GM12801 (cell line): ENCODE data around the gene RIPK4.

ENCODE experiments used
- TF ChIP-seq, protein P1 (sequence below): IDR thresholded peaks from one replicate; pipeline ENCODE4 v1.5.1; 2011; ENCODE audit warnings: control low read depth; ENCODE audit not compliant: insufficient read length; ENCODE audit errors: extremely low read depth

RIPK4 gene

GRCh38 chr21:41709166-41709565, 57.7 kb downstream of the RIPK4 start:
- TF ChIP-seq, protein P1, sequence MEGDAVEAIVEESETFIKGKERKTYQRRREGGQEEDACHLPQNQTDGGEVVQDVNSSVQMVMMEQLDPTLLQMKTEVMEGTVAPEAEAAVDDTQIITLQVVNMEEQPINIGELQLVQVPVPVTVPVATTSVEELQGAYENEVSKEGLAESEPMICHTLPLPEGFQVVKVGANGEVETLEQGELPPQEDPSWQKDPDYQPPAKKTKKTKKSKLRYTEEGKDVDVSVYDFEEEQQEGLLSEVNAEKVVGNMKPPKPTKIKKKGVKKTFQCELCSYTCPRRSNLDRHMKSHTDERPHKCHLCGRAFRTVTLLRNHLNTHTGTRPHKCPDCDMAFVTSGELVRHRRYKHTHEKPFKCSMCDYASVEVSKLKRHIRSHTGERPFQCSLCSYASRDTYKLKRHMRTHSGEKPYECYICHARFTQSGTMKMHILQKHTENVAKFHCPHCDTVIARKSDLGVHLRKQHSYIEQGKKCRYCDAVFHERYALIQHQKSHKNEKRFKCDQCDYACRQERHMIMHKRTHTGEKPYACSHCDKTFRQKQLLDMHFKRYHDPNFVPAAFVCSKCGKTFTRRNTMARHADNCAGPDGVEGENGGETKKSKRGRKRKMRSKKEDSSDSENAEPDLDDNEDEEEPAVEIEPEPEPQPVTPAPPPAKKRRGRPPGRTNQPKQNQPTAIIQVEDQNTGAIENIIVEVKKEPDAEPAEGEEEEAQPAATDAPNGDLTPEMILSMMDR, result no peak

DNA sequence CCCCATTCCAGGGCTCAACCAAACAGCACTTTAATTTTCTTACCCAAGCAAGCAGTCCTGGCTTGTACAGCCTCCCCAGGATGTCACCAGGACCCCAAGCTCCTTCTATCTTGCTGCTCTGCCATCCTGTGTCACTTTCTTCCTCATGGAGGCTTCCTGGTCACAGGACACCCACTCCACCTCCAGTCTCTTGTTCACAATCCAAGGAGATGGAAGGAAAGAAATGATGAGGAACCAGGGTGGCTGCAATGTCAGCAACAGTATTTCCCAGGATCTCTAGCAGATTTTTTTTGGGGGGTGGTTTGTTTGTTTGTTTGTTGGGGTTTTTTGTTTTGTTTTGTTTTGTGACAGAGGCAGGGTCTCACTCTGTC, 58.9 kb downstream of the RIPK4 start:
- TF ChIP-seq, protein P1, result no peak

DNA sequence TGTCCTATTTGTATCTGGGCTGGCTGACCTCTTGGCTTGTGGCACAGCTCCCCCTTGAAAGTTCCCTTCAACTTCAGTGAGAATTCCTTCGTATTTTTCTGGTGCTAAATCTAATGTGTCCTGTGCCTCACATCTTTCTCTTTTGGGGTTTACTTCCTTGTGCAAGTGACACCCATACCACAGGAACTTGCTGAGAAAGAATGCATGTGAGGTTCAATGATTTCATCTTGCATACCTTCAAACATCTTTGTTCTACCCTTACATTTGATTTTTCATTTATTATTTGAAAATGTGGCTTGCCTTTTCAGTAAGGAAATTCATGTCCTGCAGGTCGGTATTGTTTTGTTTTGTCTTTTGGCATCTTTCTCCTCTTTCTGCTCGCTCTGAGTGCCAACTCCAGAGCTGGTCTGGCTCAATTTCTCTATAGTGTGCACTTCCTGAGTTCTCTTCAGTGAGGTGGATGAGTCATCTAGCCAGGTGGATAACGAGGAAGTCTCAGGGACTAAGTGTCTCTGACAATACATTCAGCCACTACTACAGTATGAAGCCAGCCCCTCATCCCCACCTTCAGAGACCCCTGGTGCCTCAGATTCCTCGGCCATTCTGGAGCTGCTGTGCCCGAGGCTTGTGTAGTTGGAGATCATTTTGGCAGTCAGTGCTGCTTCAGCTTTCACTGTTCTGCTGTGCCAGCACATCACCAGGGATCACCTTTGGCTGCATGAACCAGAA, 59.5 kb downstream of the RIPK4 start:
- TF ChIP-seq, protein P1, result no peak

GRCh38 chr21:41706678-41707077, 60.2 kb downstream of the RIPK4 start:
- TF ChIP-seq, protein P1, result no peak

GRCh38 chr21:41706263-41706639, 60.6 kb downstream of the RIPK4 start:
- TF ChIP-seq, protein P1, result no peak

- TF ChIP-seq, protein P1, result no peak
Measured at GRCh38 chr21:41705546-41706262, 61.1 kb downstream of the RIPK4 start.

- TF ChIP-seq, protein P1, result no peak
Measured at GRCh38 chr21:41703857-41704501, 62.9 kb downstream of the RIPK4 start.
